Measurements from ENCODE around the gene MMS19.
"Not testable (repeated sequence)": the region's sequence is repeated elsewhere in the genome, so short reads cannot be mapped to it uniquely, and the experiment has no call there.

MMS19 gene

GRCh38 chr10:97459933-97460332 lies 38.3 kb downstream of the MMS19 start:
- DNase-seq, result no peak

- DNase-seq, result no peak
These were observed 39.1 kb downstream of the MMS19 start for GRCh38 chr10:97459111-97459510.

- DNase-seq, result no peak
These were observed 41.5 kb downstream of the MMS19 start for GRCh38 chr10:97456686-97457065.

- DNase-seq, result no peak
These were observed 42.1 kb downstream of the MMS19 start for GRCh38 chr10:97456034-97456685.

GRCh38 chr10:97454330-97455036 lies 43.7 kb downstream of the MMS19 start:
- no peak for DNase-seq

GRCh38 chr10:97452352-97452751 lies 45.9 kb downstream of the MMS19 start:
- no peak for DNase-seq

- no peak for DNase-seq
These were observed 46.6 kb downstream of the MMS19 start for GRCh38 chr10:97451605-97452004.

- DNase-seq, result no peak
These were observed 47.4 kb downstream of the MMS19 start for GRCh38 chr10:97450828-97451227.

- peak; percentile 92 for DNase-seq
These were observed 52.2 kb downstream of the MMS19 start, which contains the start of the genes EXOSC1 and ZDHHC16 for GRCh38 chr10:97445722-97446639. Gene EXOSC1, minus strand, starts transcription at chr10:97446006. Its CDS starts 21 bp downstream, at chr10:97445985. Gene ZDHHC16, plus strand, starts transcription at chr10:97446175. Its CDS starts 5,501 bp downstream, at chr10:97451676.

- peak; percentile 61 for DNase-seq
These were observed 52.9 kb downstream of the MMS19 start for GRCh38 chr10:97445357-97445721.

- DNase-seq, result no peak
These were observed 54.0 kb downstream of the MMS19 start for GRCh38 chr10:97444212-97444611.

- DNase-seq, result no peak
These were observed 55.9 kb downstream of the MMS19 start for GRCh38 chr10:97442277-97442676.

- no peak for DNase-seq
These were observed 63.0 kb downstream of the MMS19 start for GRCh38 chr10:97435211-97435610.

GRCh38 chr10:97434557-97434956 lies 63.7 kb downstream of the MMS19 start:
- DNase-seq, result no peak

- no peak for DNase-seq
These were observed 64.2 kb downstream of the MMS19 start for GRCh38 chr10:97434055-97434454.

- no peak for DNase-seq
These were observed 69.6 kb downstream of the MMS19 start for GRCh38 chr10:97428572-97428981.

- DNase-seq, result no peak
These were observed 70.5 kb downstream of the MMS19 start for GRCh38 chr10:97427571-97428179.

GRCh38 chr10:97426776-97427570 lies 71.2 kb downstream of the MMS19 start:
- DNase-seq, result peak; percentile 67

GRCh38 chr10:97425964-97426775 lies 72.1 kb downstream of the MMS19 start, which contains the start of gene PGAM1:
Gene PGAM1, plus strand, starts transcription at chr10:97426191. Its CDS starts 117 bp downstream, at chr10:97426308.
- peak; percentile 98 for DNase-seq

GRCh38 chr10:97423757-97424098 lies 74.5 kb downstream of the MMS19 start:
- not testable (repeated sequence) for DNase-seq

- no peak for DNase-seq
These were observed 81.7 kb downstream of the MMS19 start for GRCh38 chr10:97416565-97416964.
